GM19193 (cell line): ENCODE measurements around the gene TMEM259.

Source experiments
- POLR2A ChIP-seq: IDR thresholded peaks from 4 replicates; pipeline ENCODE4 v1.6.1; 2011; ENCODE audit not compliant: insufficient read depth, insufficient read length; ENCODE audit errors: extremely low read depth

Gene TMEM259

GRCh38 chr19:984165-984967 lies 36.6 kb downstream of the TMEM259 start, which contains the start of gene WDR18:
Gene WDR18 (plus strand): TSS chr19:984345. CDS start chr19:984354, 9 bp downstream.
- TF ChIP-seq POLR2A, result peak; percentile 73

- no peak for TF ChIP-seq POLR2A
These were observed 38.3 kb downstream of the TMEM259 start for GRCh38 chr19:982567-983170.

- TF ChIP-seq POLR2A, result no peak
These were observed 40.6 kb downstream of the TMEM259 start for GRCh38 chr19:980133-980998.

- no peak for TF ChIP-seq POLR2A
These were observed 41.6 kb downstream of the TMEM259 start for GRCh38 chr19:979318-979741.

GRCh38 chr19:977058-977464 lies 43.9 kb downstream of the TMEM259 start:
- no peak for TF ChIP-seq POLR2A

GRCh38 chr19:976476-976875 lies 44.4 kb downstream of the TMEM259 start:
- TF ChIP-seq POLR2A, result no peak

- no peak for TF ChIP-seq POLR2A
These were observed 46.2 kb downstream of the TMEM259 start for GRCh38 chr19:974564-975257.

GRCh38 chr19:973726-974563 lies 47.0 kb downstream of the TMEM259 start:
- TF ChIP-seq POLR2A, result no peak

- TF ChIP-seq POLR2A, result no peak
These were observed 48.6 kb downstream of the TMEM259 start for GRCh38 chr19:972281-972680.

GRCh38 chr19:971795-972194 lies 49.1 kb downstream of the TMEM259 start:
- no peak for TF ChIP-seq POLR2A

- no peak for TF ChIP-seq POLR2A
These were observed 50.2 kb downstream of the TMEM259 start for GRCh38 chr19:970695-971094.

GRCh38 chr19:966485-967088 lies 54.3 kb downstream of the TMEM259 start:
- no peak for TF ChIP-seq POLR2A

GRCh38 chr19:964761-965694 lies 55.9 kb downstream of the TMEM259 start:
- TF ChIP-seq POLR2A, result no peak

- TF ChIP-seq POLR2A, result no peak
These were observed 56.8 kb downstream of the TMEM259 start for GRCh38 chr19:964116-964520.
